Hypothalamus (tissue), 51 donors: Measurements from ENCODE around the gene DDX41.

Experiments
- DNase-seq, 51 donors: peaks; one replicate each; lab custom pipeline; 2025; lab: John Stamatoyannopoulos, UW

The DDX41 gene

GRCh38 chr5:177500685-177501522 lies 15.9 kb downstream of the DDX41 start:
- peak in 50 of 51 donors; percentile 22 to 92 (median 76) for DNase-seq

- DNase-seq = no peak
Measured at GRCh38 chr5:177499842-177500241, 16.9 kb downstream of the DDX41 start.

- DNase-seq = no peak
Measured at GRCh38 chr5:177498013-177498787, 18.6 kb downstream of the DDX41 start.

- DNase-seq = peak in 49 of 51 donors; percentile 22 to 91 (median 79)
Measured at GRCh38 chr5:177497292-177498012, 19.3 kb downstream of the DDX41 start, which contains the start of gene PDLIM7. TSS of gene PDLIM7 (minus strand) at chr5:177497604. CDS start at chr5:177496512, 1,092 bp downstream.

GRCh38 chr5:177496727-177497291 lies 20.0 kb downstream of the DDX41 start:
- DNase-seq = peak in 7 of 51 donors; percentile 12 to 34 (median 28)

- no peak for DNase-seq
Measured at GRCh38 chr5:177496070-177496726, 20.6 kb downstream of the DDX41 start.

- DNase-seq = no peak
Measured at GRCh38 chr5:177495243-177496060, 21.3 kb downstream of the DDX41 start.

GRCh38 chr5:177494346-177495195 lies 22.2 kb downstream of the DDX41 start:
- DNase-seq = peak in 4 of 51 donors; percentile 5 to 35 (median 26)

GRCh38 chr5:177493795-177494345 lies 22.9 kb downstream of the DDX41 start:
- no peak for DNase-seq

- no peak for DNase-seq
Measured at GRCh38 chr5:177492841-177493240, 23.9 kb downstream of the DDX41 start.

- DNase-seq = no peak
Measured at GRCh38 chr5:177491983-177492746, 24.6 kb downstream of the DDX41 start.

- no peak for DNase-seq
Measured at GRCh38 chr5:177491429-177491945, 25.3 kb downstream of the DDX41 start.

- no peak for DNase-seq
Measured at GRCh38 chr5:177490992-177491391, 25.8 kb downstream of the DDX41 start.

GRCh38 chr5:177490311-177490991 lies 26.3 kb downstream of the DDX41 start:
- DNase-seq = peak in 1 of 51 donors; percentile 17

- no peak for DNase-seq
Measured at GRCh38 chr5:177489119-177489716, 27.5 kb downstream of the DDX41 start.

- no peak for DNase-seq
Measured at GRCh38 chr5:177487975-177488374, 28.8 kb downstream of the DDX41 start.
